GM19395 (cell line): ENCODE data around the gene GJA3.

Experiments used
- ATAC-seq: cut with Tn5 transposase; IDR thresholded peaks from one replicate; pipeline ENCODE4 v1.9.1; 2021; ENCODE audit warnings: mild to moderate bottlenecking, moderate library complexity; ENCODE audit not compliant: unreplicated experiment

GJA3 gene

DNA sequence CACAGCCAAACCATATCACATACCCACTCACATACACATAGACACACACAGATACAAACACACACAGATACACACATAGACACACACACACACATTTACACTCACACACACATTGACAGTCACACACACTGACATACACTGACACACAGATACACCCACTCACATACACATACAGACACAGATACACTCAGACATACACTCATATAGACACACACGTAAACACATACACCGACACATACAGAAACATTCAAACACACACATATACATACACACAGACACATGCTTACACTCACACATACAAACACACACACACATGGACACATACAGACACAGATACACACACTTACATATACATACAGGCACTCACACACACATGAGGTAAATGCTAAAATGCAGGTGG, 30.2 kb downstream of the GJA3 start:
- ATAC-seq = no peak

DNA sequence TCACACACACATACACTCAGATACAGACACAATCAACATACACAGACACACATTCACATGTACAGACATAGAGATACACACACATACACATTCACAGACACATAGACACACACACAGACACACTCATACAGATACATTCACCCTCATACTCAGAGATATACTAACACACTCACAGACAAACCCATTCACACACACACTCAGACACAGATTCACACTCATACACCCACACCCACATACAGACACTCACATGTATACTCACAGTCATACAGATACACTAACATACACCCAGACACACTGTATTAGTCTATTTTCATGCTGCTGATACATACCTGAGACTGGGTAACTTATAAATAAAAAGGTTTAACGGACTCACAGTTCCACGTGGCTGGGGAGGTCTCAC, 30.8 kb downstream of the GJA3 start:
- ATAC-seq = no peak

DNA sequence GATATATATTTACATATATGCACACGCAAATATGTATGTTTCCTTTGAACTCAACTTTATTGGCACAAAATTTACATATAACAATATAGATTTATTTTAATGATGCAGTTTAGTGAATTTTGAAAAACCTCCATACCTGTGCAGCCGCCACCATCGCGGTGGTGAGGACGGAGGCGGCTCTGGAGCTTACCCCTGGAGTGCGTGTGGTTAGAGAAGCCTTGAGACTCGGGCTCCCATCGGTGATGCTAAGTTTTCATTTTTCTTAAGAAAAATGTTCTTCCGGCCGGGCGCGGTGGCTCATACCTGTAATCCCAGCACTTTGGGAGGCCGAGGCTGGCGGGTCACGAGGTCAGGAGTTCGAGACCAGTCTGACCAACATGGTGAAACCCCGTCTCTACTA, 31.8 kb downstream of the GJA3 start:
- ATAC-seq = no peak

DNA sequence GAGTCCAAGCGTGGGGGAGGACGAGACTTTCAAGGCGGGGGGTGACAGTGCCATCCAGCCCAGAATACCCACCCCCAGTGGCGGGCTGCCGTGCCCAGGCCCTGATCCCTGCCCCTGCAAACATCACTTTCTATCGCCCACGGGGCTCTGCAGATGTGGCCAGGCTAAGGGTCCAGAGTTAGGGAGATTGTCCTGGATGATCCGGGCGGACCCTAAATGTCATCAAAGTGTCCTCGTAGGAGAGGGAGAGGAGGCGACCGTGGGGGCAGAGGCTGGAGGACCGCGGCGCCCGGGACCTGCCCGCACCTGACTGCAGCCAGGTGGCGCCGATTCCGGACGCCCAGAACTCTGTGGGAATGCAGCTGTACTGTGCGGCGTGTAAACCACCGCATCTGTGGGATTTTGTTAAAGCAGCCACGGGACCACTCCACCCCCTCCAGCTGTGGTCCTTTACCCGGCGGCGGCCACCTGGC, 32.4 kb downstream of the GJA3 start:
- peak; percentile 13 for ATAC-seq

DNA sequence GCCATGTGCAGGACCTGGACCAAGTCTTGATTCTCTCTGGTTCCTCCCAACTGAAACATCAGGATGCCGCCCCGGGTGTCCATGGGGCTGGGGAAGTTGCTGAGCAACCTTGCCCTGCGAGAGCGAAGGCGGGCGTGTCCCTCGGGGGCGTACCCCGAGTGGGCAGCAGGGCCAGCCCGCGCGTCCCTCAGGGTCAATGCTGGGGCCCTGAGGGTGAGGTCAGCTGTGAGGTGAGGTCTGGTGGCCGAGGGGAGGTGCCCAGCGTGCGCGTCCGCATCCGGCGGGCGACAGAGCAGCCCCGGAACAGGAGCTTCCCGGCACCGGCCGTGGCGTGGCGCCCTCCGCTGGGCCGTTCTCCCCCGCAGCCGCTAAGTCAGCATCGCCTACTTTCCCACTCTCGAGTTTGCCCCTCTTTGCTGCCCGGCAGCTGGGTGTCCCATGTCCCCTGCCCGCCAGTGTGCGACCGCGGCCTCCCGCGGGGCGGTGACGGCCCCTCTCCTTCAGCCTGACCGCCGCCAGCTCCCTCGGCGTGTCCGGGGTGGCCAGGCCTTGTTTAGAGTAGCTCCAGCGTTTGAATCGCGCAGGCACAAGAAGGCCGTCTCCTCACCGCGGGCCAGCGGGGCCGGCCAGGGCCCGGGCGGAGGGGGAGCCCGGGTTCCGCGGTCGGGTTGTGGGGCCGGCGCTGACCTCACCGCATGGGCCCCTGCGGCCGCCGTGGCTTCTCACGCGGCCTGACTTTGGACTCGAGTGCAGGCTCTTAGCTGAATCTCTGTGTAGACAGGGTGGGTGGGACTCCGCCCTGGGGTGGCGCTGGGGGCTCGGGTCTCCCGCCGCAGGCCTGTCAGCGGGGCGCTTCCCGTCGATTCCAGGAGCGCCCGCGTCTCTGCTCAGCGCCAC, 33.0 kb downstream of the GJA3 start:
- peak; percentile 69 for ATAC-seq

DNA sequence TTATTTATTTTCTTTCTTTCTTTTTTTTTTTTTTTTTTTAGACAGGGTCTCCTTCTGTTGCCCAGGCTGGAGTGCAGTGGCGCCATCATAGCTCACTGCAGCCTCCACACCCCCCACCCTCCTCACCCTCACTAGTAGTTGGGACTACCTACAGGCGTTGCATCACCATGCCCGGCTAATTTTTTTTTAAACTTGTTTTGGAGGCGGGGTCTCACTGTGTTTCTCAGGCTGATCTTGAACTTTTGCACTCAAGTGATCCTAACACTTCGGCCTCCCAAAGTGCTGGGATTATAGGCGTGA, 33.6 kb downstream of the GJA3 start:
- peak; percentile 38 for ATAC-seq

DNA sequence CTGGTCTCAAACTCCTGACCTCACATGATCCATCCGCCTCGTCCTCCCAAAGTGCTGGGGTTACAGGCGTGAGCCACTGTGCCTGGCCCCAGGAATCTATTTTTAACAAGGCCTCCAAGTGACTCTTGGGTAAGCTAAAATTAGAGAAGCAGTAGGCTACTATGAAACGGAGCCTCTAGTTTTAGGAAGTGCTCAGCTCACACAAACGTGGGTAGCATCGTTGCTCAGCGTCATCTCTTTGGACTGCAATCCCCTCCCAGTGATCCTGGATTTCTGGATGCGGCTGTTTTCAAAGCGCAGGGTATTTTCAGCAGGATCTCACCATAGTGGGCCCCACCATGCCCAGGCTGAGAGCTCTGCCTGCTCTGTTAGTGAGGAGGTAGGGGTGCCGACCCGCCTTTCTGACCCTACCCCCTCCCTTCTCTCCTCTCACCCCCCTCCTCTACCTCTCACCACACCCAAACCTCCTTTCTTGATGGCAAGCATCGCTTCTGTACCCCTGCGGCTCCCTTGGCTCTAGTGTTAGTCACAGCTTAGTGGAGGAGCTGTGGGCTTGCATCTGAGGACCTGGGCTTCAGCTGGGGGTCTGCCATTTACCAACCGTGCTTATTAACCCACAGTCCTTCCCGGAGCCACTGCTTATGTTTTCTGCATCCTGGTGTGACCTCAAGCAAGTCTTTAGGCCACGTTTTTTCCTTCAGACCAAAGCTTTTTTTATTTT, 34.2 kb downstream of the GJA3 start:
- ATAC-seq = no peak

DNA sequence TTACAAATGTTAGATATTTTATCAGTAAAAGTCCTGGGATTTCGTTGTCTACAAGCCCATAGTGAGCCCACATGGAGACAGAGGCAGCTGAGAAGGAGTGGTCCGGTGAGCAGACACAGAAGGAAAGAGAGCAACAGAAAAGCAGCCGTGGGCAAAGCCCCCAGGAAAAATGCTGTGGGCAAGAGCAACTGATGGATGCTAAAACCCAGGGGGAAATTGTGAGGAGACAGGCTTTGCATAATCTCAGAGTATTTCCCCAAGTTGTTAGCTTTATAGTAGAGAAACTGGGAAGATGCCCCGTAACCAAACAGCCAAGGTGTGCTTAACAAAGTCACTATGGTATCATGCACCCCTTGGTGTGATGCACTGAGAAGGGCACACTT, 35.1 kb downstream of the GJA3 start:
- ATAC-seq = no peak

DNA sequence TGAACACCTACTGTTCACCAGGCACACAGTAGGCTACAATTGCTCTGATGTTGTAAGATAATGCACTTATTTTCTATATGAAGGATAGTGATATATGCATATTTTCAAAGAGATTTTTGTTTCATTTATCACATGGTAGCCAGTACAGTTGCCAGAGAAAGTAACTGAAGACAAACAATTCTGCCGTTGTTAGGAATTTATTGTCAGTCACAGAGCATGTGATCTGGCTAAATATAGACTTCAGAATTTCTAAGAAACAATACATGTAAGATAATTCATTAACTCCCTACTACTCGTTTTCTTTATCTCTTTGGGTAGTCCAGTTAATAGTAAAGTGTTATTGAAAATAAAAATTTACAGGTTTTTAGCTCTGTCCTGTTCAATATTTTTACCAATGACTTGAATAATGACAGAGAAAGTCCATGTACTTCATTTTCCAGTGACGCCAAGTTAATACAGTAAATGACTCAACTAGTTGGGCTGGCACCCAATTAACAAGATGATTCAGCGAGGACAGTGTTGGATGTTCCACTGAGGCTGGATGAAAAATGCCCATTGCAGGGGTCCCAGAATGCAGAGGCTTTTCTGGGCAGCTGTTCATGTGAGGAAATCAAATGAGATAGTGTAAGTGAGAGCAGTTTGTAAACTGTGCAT, 35.6 kb downstream of the GJA3 start:
- no peak for ATAC-seq

DNA sequence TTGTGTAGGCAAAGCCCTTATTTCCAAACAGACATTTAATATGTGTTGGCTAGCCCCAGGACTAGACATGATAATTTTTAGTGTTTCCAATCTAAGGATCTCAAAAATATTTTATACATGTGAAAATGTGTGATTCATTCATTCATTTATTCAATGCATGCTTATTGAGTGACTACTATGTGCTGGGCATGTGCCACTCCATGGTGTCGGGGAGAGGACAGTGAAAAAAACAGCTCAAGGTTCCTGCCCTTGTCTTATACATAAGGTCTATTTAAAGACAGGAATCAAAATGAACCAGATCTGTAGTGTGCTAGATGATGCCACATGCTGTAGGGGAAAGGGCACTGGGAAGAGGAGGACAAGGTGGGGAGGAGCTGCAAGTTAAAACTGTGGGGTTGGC, 36.5 kb downstream of the GJA3 start:
- no peak for ATAC-seq

DNA sequence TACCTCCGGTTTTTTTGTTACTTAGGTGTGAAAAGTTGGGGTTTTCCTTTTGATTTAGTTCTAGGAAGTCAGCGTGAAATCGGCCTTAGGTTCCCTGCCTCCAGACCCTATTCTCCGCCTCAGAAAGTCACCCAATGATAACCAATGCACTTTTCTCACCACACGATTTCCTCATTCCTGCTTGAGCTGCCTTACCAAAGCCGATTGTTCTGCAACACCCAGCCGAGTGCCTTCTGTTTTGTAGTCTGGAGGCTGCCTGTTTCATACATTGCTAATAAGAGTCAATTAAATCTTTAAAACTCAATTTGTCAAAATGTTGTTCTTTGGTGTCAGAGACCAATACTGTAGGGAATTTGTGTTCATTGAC, 39.7 kb downstream of the GJA3 start:
- ATAC-seq = no peak

DNA sequence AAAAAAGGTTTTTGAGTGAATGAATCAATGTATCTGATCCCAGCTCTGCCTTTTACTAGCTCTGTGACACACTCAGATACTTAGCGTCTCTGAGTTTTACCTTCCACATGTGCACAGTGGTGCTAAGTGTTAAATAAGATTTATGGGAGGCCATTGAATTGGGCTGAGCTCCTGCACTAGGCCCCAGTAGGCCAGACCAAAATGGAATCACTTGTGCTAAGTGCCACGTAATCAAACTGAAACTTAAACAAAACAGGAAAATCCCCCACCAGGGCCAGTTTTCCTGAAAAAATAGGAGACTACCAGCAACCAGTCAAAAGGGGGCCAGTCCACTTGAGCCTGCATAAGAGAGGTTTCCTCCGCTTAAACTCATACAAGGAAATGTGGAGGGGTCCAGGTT, 40.9 kb downstream of the GJA3 start:
- ATAC-seq = no peak

DNA sequence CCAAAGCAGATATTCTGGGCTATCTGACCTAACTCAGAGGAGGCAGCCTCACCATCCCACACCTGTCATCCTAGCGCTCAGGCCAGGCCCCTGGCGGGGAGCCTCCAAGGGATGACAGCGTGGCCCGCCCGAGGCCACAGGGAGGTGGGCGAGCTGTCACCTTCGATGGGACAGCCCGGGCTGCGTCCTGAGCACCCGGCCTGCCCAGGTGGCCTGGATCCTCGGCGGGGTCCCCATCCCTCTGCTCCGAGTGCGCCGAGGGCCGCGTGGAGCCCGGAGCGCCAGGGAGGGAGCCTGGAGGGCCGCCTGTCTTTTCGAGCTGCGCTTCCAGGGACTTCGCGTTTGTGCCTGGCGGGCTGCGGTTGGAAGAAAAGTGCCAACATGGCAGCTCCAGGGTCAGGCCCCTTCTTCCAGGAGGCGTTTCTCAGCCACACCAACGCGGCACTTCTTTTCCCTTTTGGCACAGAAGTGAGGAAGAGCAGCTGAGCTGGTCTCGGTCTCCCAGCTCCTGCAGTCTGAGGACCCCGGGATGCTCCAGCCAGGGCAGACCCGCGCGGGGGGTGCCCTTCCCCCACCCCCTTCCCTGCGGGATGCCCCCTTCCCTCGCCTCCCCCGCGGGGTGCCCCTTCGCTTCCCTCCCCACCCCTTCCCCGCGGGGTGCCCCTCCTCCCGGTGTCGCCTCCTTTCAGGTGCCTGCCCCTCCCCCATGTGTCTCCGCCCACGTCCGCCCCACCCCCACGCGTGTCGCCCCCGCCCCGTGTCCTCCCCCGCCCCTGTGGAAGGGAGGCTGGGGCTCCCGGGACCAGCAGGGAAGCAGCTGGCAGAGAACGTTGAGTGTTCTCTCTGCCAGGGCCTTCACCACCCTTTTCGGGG, 42.3 kb downstream of the GJA3 start:
- ATAC-seq = peak; percentile 28

DNA sequence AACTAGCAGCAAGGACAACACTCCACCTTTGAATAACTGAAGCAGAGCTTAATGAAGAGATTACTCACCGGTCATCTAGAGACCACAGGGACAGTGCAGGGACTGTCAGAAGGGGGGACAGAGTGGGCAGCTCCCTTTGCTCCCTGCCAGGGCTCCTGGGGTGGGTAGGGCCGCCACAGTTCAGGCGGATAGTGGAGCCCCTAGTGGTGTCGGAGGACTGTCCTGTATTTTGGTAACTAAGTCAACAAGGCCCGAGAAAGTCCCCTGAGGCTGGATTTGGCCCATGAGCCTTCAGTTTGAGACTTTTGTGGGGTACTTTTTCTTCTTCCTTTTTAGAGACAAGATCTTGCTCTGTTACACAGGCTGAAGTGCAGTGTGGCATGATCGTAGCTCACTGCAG, 44.6 kb downstream of the GJA3 start:
- ATAC-seq = no peak

DNA sequence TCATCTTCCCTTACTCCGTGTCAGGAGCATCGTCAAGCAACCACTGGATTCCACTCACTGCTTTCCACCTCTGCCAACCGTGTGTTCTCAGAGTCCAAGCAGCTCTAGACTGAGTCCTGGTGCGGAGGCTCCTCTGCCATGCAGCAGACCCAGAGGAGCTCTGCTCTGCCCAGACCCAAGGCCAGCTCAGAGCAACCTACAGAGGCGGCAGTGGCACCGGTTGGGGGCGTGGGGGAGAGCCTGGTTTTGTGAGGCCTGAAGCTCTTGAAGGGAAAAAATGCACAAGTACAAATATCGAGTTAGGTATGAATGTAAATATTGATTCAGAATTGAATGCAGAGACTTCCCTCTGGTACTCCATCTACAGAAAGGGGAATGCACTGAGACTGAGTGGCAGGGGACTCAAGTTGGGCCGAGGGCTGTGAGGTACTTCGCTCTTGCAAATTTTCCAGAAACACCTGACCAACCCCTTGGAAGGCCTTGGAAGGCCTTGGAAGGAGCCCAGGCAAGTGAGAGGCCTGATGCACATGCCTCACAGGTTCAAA, 46.7 kb downstream of the GJA3 start:
- ATAC-seq = no peak

DNA sequence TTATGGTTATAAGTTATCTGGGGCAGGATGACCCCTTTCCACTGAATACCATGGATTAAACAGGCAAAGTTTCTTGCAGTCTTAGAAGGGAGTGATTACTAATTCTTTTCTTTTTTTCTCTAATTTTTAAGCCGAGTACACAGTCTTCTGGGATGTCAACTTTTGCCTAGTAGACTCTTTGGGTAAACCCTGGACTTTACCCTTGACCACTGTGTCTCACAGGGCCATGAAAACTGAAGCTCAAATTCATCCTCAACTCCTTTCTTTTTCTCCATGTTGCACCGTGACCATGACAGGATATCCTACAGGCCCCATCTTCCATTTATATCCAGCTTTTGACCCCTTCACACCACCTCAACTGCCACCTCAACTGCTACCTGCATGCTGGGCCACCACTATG, 51.8 kb downstream of the GJA3 start:
- no peak for ATAC-seq

DNA sequence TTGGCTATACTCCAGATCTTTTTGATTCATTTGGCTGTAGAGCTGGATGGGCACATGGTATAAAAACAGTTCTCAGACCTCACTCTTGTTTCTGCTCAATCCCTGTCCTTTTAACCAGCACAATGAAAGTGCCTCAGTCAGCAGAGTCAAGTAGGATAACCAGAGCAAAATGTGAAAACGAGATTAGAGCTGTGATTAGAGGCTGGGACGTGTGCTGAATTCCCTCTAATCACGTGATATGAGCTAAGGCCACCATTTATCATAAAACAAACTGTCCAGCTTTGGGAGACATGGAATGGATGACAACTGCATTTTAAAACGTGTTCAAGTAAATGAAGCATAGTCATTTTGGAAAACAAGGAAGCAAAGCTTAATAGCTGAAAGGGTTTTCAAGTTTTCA, 54.1 kb downstream of the GJA3 start:
- ATAC-seq = no peak

DNA sequence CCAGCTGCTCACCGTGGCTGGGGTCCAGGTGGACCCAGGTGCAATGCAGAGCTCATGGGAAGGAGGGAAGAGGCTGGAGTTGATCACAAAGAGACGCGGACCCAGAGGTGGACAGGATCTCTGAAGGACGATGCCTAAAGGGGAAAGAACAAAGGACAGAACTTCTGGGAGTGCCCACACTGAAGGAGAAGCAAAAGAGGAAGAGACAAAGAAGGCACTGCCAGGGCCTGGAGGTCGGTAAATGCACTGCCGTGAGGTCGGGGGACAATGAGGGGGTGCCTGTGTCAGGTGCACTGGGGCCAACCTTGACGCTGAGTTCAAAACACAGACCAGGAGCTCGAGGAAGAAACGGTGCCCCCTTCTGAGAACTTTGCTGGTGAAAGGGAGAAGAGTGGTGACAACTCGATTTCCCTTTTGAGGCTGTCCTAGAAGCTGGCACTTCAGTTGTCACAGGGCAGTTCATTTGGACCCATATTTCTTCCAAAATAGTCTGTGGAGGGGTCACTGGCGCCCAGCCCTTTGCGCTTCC, 55.6 kb downstream of the GJA3 start:
- no peak for ATAC-seq

DNA sequence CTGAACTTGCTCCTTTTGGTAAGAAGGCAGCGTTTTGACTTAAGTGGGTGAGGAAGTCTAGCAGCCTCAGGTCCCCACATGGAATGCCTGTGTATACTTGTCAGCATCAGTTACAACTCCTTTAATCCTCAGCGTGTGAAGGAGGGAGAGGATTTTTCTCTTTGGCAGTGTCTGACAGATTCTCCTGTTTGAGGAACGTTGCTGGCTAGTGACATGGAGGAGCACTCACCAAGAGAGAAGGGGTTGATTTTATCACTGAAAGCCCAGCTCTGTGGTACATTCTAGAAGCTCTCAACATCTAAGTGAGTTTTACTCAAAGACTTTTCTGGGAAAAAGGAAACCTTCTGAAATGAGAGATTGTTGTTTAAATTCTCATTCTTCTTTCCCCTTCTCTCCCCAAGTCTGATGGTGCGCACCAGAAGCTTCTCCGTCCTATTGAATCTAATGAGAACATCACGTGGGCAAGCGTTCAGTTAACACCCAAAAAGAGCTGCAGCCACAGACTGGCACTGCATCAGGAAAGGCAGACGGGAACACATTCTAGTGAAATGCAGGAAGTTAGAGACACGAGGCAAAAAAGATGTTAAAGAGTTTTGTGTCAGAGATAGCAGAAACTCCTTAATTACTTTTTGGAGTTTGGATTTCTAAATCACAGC, 58.2 kb downstream of the GJA3 start:
- ATAC-seq = no peak
